RCC 7860 (cell line): ENCODE measurements around the gene GTF2IRD1.
"Not testable (repeated sequence)": the region's sequence is repeated elsewhere in the genome, so short reads cannot be mapped to it uniquely, and the experiment has no call there.

ENCODE experiments used
- DNase-seq: peaks from one replicate; pipeline ENCODE4 v3.0.0-alpha.2; 2015; ENCODE audit warnings: low spot score
- FAIRE-seq: peaks from 2 replicates; lab custom pipeline; 2012; peaks lifted over from hg19 to GRCh38; lab: Jason Lieb, UNC

The GTF2IRD1 gene

GRCh38 chr7:74430409-74430808 lies 23.3 kb upstream of the GTF2IRD1 start:
- DNase-seq (peak; percentile 57), FAIRE-seq (peak; percentile 67)

DNA sequence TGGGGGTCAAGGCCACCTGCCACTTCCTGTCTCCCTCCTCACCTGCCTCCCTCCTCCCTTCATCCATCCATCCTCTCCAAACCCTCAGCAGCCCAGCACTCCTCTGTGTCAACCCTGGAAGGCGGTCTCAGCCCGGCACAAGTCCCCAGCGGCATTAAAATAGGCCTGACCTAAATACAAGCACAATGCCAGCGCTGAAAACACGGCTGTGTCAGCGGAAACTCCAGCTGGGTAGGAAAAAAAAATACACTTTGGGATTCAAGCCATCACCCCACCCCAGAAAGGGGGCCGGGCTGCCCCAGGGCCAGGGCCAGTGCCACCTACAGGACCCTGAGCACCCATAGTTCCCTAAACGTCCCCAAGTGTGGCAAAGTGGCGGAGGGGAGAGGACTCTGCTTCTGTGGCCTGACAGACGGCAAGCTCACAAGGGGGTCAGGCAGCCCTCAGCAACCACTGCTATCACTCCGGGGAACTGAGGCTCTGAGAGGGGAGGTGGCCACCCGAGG lies 22.7 kb upstream of the GTF2IRD1 start:
- no peak for FAIRE-seq
- DNase-seq: no peak

- DNase-seq, FAIRE-seq: not testable (repeated sequence)
These were observed 16.5 kb upstream of the GTF2IRD1 start for GRCh38 chr7:74437291-74437571.

DNA sequence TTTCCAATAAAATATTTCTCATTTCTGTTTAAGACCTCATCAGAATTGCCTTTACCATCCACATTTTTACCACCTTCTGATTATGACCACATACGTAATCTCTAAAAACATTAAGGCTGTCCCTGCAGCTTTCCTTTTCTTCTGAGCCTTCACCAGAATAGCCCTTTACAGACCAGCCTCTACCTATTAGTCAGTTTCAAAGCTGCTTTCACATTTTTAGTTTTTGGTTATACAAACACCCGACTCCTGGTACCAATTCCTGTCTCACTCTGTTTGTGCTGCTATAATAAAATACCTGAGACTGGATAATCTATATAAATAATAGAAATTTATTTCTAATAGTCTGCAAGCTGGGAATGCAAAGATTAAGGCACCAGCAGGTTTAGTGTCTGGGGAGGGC lies 15.4 kb upstream of the GTF2IRD1 start:
- DNase-seq: no peak
- FAIRE-seq: no peak

- DNase-seq (peak; percentile 30), FAIRE-seq (no peak)
These were observed 14.2 kb upstream of the GTF2IRD1 start for GRCh38 chr7:74439541-74439940.

- not testable (repeated sequence) for DNase-seq, FAIRE-seq
These were observed 13.6 kb upstream of the GTF2IRD1 start for GRCh38 chr7:74440143-74440542.

DNA sequence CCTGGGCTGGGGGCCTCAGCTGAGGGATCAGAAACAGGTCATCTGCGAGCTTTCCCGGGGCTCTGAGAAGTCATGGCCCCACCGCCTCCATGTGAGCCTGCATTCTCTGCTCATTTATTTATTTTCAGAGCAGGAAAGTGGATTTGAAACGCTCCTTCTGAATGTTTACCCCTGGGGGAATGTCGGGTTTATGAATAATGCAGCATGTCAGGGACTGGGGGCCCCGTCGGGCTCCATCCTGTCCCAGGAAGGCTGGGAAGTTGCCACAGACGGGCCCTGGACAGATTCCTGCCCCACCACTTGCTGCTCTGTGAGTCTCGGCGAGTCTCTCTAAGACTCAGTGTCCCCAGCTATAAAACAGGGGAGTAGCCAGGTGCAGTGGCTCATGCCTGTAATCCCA lies 11.9 kb upstream of the GTF2IRD1 start:
- no peak for FAIRE-seq
- no peak for DNase-seq

- no peak for FAIRE-seq
- DNase-seq: no peak
These were observed 10.0 kb upstream of the GTF2IRD1 start for GRCh38 chr7:74443543-74444247.

- DNase-seq: no peak
- FAIRE-seq: no peak
These were observed 4.6 kb upstream of the GTF2IRD1 start for GRCh38 chr7:74449144-74449543.

DNA sequence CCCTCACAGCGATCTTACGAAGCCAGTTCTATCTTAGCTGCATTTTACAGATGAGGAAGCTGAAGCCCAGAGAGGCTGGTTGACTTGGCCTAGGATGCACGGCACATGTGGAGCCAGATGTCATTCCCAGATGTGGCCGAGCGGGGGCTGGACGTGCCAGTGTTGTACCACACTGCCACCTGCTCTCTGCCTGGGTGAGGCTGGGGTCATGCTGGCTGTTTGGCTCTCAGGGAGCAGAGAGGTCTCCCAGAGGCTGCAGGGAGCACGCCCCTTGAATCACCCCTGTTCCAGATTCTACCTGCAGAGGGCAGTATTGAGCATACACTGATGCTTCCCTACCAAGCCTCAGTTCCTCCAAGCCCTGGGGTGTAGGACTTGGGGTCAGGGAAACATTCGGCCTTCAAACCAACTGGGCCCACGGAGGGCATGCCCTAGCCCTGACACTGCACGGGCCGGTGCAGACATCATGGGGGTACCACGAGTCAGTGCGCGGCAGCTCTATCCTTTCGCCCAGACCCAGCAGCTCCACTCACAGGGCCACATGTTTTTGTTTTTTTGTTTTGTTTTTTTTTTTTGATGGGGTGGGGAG lies 3.8 kb upstream of the GTF2IRD1 start:
- FAIRE-seq (no peak), DNase-seq (peak; percentile 46)

DNA sequence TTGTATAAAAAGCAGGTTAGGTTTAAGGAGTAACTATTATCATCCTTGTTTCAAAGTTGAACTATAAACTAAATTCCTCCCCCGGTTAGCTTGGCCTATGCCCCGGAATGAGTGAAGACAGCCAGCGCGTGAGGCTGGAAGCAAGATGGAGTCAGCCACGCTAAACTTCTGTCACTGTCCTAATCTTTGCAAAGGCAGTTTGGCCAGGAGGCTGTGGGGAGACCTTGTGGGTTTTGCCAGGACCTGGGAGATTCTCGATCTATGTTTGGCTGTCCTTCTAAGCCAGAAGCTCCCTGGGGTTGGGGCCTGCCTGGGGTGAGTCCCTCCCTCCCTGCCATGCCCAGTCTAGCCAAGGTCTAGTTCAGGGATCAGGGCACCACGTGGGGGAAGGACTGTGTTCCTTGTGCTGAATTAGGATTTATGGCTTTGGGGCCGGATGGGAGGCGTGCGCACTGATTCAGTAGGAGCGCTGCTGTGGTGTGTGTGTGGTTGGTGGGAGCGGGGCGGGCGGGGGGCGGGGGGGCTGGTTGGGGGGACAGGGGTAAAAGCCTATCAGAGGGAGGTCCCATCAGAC lies 871 bp upstream of the GTF2IRD1 start:
- peak; percentile 83 for DNase-seq

DNA sequence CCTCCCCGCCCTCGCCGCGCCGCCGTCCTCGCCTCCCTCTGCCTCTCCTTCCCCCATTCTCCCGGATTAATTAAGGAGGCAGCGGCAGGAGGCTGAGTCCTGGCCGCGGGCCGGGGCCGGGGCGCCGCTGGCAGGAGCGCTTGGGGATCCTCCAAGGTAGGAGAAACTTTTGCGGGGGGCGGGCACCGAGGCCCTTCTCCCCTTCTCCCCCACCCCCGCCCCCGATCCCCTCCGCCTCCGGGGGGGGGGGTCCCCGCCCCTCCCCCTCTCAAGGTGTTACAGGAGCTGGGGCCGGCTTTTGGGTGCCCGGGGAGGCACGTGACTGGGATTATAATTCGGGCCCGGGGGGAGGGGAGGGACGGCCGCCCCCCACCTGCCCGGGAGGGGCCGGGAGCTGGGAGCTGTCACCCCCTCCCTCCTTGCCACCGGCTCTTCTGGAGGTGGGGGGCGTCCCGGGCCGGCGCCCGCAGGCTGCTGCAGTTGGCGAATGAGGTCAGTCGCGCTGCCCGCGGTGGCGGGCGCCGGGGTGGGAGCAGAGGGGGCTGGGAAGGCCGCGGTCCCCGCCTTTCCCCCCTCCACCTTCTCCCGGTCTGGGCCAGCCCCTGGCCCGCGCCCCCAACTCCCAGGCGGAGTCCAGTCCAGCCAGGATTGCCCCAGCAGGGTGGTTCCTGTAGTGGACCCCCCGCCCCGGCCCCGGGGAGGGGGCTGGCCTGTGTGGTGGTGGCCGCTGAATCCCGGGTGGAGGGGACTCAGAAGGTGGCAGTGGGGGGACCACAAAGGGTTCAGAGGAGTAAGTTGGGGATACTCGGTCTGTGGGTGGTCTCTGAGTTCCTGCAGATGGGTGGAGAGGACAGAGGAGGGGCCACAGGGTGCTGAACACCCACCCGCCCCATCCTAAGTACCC lies 567 bp downstream of the GTF2IRD1 start:
- FAIRE-seq: no peak
- DNase-seq: no peak

More for the DNA sequence above, 871 bp upstream of the GTF2IRD1 start:
- peak; percentile 33 for FAIRE-seq

GRCh38 chr7:74454925-74455288 lies 1.2 kb downstream of the GTF2IRD1 start:
- no peak for FAIRE-seq
- no peak for DNase-seq

DNA sequence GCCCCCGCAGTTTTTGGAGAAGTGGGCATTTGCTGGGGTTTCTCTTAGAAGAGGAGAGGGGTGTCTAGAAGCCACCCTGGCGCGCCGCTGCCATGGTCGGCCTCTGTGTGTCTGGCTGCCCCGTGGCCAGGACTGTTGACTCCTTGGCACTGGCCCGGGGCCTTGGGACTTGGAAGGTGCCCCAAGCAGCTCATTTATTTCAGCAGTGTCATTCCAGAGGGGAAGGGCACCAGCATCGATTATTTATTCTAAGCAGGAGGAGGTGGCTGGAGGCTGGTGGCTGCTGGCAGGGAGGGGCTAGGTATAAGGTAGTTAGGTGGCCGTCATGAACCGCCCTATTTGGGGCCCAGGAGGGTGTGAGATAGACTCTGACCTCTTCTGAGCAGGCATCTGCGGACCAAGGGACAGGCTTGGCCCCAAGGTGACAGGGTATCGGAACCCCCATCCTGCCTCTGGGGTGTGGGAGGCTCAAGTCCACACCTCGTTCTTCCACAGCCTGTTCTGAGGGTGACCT lies 1.6 kb downstream of the GTF2IRD1 start:
- FAIRE-seq: no peak
- no peak for DNase-seq

- no peak for FAIRE-seq
- DNase-seq: no peak
These were observed 2.2 kb downstream of the GTF2IRD1 start for GRCh38 chr7:74455928-74456327.

DNA sequence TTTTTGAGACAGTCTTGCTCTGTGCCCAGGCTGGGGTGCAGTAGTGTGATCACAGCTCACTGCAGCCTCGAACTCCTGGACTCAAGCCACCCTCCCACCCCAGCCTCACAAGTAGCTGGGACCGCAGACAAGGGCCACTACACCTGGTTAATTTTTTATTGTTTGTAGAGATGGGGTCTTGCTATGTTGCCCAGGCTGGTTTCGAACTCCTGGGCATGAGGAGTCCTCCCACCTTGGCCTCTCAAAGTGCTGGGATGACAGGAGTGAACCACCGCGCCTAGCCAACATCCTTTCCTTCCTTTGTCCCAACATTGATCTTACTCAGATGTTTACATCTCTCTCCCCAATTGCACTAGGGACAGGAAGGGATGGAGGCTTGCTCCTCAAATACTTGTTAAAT lies 3.3 kb downstream of the GTF2IRD1 start:
- FAIRE-seq: no peak
- no peak for DNase-seq

GRCh38 chr7:74461970-74462706 lies 8.4 kb downstream of the GTF2IRD1 start:
- no peak for DNase-seq

DNA sequence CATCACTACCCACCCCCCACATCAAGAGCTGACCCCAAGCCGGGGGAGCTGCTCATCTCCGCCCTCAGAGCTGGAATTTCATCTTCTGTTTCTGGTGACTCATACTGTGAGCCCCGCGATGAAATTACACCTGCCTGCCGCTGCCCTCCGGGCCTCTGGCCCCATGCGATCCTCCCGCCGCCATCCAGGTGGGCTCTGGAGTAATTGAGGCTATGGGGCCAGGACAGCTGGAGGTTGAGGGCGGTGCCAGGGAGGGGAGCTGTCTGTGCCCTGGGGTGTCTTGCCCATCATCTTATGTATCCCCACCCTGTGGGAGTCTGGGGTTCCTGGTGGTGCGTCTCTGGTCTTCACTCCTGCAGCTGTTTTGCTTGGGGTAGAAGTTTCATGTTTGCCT lies 9.0 kb downstream of the GTF2IRD1 start:
- no peak for FAIRE-seq
- no peak for DNase-seq

More at GRCh38 chr7:74461970-74462706, 8.4 kb downstream of the GTF2IRD1 start:
- no peak for FAIRE-seq

DNA sequence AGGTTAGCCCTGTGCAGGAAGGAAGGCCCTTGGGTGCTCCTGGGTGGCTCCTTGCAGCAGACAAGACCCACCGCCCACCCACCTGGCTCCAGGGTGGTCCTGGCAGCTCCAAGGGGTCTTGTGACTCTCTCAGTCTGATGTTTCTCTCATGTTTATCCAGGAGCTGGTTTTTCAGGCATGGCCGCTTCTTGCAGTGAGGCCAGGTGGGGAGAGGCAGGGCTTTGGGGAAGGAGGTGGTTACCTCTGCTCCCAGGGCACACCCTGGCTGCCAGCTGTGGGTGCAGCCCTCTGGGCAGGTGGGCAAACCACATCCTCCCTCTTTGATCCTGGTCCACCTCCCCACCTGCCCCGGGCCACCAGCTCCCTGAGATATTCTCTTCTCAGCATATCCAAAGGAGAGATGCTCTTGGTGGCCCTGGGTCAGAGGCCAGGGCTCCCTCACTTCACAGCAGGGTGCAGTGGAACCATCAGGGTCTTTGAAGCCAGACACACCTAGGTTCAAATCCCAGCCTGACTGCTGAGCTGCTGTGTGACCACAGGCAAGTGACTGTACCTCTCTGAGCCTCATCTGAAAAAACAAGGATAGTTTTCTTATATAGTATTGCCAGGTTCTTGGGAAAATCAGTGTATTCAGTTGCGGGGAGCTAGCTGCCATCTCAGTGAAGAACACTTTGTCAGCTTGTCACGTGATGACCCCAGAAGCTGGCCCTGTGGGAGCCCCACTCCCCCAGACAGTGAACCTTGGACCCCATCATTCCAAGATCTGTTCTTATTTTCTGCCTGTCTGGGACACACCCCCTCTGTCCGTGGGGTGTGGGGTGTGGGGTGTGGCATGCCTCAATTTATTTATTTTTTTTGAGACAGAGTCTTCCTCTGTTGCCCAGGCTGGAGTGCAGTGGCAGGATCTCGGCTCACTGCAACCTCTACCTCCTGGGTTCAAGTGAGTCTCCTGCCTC lies 11.5 kb downstream of the GTF2IRD1 start:
- DNase-seq: no peak
- FAIRE-seq: no peak
